ENCODE measurements around the gene ACACA. TPM values are rescaled to one million over a fixed set of nuclear protein-coding genes. Genes with fewer than 3 reads are reported as not detected.
"Not testable (repeated sequence)": the region's sequence is repeated elsewhere in the genome, so short reads cannot be mapped to it uniquely, and the experiment has no call there.

ACACA gene
- total RNA-seq, 4 donors from 2014 or later = 40.5 to 64.1 (median 51.8) TPM

GRCh38 chr17:37079065-37079708 is 327.4 kb downstream of the ACACA start:
- TF ChIP-seq POLR2AphosphoS5 (IDR thresholded peaks at IDR 0.05) (no peak), POLR2A (IDR thresholded peaks at IDR 0.05) (no peak), CTCF (IDR thresholded peaks at IDR 0.05) (no peak), EP300 (IDR thresholded peaks at IDR 0.05) (no peak)
- no peaks in the 10 kb centered on the region for H3K9me3 ChIP-seq
- H3K4me1 ChIP-seq = no peaks in the 10 kb centered on the region
- no peaks in the 10 kb centered on the region for H3K27me3 ChIP-seq
- H3K36me3 ChIP-seq = no peaks in the 10 kb centered on the region
- H3K27ac ChIP-seq = no peak overlapping the region
- 95 to 100% methylated on average over 2 of the region's 2 CpGs for WGBS, 2 donors (ENCODE audit: low coverage in 1 of 2)
- H3K4me3 ChIP-seq = no peak overlapping the region
- ATAC-seq = no peak

DNA sequence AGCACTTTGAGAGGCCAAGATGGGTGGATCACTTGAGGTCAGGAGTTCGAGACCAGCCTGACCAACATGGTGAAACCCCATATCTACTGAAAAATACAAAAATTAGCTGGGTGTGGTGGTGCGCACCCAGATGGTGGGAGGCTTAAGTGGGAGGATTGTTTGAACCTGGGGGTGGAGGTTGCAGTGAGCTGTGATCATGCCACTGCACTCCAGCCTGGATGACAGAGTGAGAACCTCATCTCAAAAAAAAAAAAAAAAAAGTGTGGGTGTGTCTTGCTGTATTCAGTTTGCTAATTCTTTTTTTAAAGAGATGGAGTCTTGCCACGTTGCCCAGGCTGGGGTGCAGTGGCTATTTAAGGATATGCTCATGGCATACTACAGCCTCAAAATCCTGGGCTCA is 333.2 kb downstream of the ACACA start:
- 52 to 70% methylated on average over 3 of the region's 3 CpGs for WGBS, 2 donors (ENCODE audit: low coverage in 1 of 2)
- ATAC-seq = not testable (repeated sequence)

DNA sequence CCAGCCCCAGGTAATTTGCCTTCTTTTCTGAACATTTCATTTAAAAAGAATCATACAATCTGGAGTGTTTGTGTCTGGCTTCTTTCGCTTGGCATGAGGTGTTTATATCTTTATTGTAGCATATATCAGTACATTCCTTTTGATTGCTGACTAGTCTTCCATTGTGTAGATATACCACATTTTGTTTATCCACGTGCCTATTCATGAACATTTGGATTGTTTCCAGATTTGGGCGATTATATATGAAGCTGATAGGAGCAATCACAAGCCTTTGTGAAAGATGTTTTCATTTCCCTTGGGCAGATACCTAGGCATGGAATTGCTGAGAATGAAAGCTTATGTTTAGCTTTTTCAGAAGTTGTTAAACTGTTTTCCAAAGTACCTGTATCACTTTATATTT is 337.5 kb downstream of the ACACA start:
- H3K27ac ChIP-seq = no peak overlapping the region
- 93 to 94% methylated on average over 2 to 3 of the region's 3 CpGs for WGBS, 2 donors (ENCODE audit: low coverage in 1 of 2)
- ATAC-seq = no peak
- no peaks in the 10 kb centered on the region for H3K36me3 ChIP-seq
- peaks cover 45% of the 10 kb centered on the region for H3K27me3 ChIP-seq
- H3K9me3 ChIP-seq = peaks cover 0 to 13% (median 0%) of the 10 kb centered on the region in 3 donors
- no peak for TF ChIP-seq POLR2A (IDR thresholded peaks at IDR 0.05)
- no peak for TF ChIP-seq POLR2AphosphoS5 (IDR thresholded peaks at IDR 0.05)
- TF ChIP-seq CTCF (IDR thresholded peaks at IDR 0.05) = no peak
- no peak for TF ChIP-seq EP300 (IDR thresholded peaks at IDR 0.05)
- no peak overlapping the region for H3K4me3 ChIP-seq
- no peaks in the 10 kb centered on the region for H3K4me1 ChIP-seq

More for the DNA sequence above, 333.2 kb downstream of the ACACA start:
- not testable (repeated sequence) for H3K27ac ChIP-seq, H3K36me3 ChIP-seq, H3K4me3 ChIP-seq, H3K4me1 ChIP-seq, H3K27me3 ChIP-seq
- peaks cover 0 to 11% (median 0%) of the 10 kb centered on the region in 3 donors for H3K9me3 ChIP-seq

DNA sequence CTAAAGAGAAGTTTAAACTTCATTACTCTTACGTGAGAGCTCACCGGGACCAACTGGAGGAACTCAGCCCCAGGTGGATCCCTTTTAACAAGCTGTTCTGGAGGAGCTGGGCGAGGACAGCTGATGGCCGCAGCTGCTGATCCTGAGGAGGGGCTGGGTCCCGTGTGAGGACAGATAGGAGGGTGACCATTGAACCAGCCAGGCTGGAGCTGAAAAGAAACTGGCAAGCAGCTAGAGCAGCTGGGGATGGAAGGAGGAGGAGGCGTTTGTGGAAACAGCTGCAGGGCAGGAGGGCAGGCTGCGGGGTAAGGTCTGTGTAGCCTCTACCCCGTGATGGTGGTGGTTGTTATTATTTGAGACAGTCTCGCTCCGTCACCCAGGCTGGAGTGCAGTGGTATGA is 338.4 kb downstream of the ACACA start:
- ATAC-seq = no peak
- Histone ChIP-seq H3K36me3 (no peaks in the 10 kb centered on the region), H3K4me1 (no peaks in the 10 kb centered on the region), H3K27ac (no peak overlapping the region), H3K27me3 (peaks cover 45% of the 10 kb centered on the region), H3K4me3 (no peak overlapping the region), H3K9me3 (peaks cover 0 to 13% (median 0%) of the 10 kb centered on the region in 3 donors)
- TF ChIP-seq CTCF (IDR thresholded peaks at IDR 0.05) (no peak), POLR2A (IDR thresholded peaks at IDR 0.05) (no peak), POLR2AphosphoS5 (IDR thresholded peaks at IDR 0.05) (no peak), EP300 (IDR thresholded peaks at IDR 0.05) (no peak)
- 49 to 64% methylated on average over 2 to 9 of the region's 10 CpGs for WGBS, 2 donors (ENCODE audit: low coverage in 1 of 2)

GRCh38 chr17:37067555-37068111 is 339.0 kb downstream of the ACACA start:
- Histone ChIP-seq H3K4me1 (no peaks in the 10 kb centered on the region), H3K27ac (no peak overlapping the region), H3K27me3 (peaks cover 45% of the 10 kb centered on the region), H3K9me3 (peaks cover 0 to 13% (median 0%) of the 10 kb centered on the region in 3 donors), H3K4me3 (no peak overlapping the region), H3K36me3 (no peaks in the 10 kb centered on the region)
- whole genome bisulfite sequencing, 2 donors (ENCODE audit: low coverage in 1 of 2) = 85 to 90% methylated on average over 2 to 8 of the region's 13 CpGs
- TF ChIP-seq POLR2AphosphoS5 (IDR thresholded peaks at IDR 0.05) = no peak
- TF ChIP-seq POLR2A (IDR thresholded peaks at IDR 0.05) = no peak
- TF ChIP-seq CTCF (IDR thresholded peaks at IDR 0.05) = no peak
- no peak for TF ChIP-seq EP300 (IDR thresholded peaks at IDR 0.05)
- ATAC-seq = peak; percentile 58
